ENCODE results near the gene HDAC2.
A peak's percentile ranks its signal among the peaks of the same experiment; 100 is the strongest.

HDAC2 gene

DNA sequence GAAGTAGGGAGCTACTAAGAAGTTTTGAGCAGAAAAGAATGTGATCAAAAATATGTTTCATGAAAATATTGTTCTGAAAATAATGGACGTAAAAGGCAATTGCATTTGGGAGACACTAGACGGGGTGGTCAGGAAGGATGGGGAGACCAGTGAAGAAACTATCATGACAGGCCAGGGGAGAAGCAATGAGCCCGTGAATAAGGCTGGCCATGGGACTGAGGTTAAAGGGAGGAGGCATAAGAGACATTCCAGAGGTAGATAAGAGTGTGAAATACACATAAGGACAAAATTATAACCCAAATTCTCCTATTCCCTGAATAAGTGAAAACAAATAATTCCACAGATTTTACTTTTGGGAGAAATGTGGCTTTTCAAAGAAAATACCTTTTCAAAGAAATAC, 62.1 kb downstream of the HDAC2 start:
- TF ChIP-seq, protein P1, sequence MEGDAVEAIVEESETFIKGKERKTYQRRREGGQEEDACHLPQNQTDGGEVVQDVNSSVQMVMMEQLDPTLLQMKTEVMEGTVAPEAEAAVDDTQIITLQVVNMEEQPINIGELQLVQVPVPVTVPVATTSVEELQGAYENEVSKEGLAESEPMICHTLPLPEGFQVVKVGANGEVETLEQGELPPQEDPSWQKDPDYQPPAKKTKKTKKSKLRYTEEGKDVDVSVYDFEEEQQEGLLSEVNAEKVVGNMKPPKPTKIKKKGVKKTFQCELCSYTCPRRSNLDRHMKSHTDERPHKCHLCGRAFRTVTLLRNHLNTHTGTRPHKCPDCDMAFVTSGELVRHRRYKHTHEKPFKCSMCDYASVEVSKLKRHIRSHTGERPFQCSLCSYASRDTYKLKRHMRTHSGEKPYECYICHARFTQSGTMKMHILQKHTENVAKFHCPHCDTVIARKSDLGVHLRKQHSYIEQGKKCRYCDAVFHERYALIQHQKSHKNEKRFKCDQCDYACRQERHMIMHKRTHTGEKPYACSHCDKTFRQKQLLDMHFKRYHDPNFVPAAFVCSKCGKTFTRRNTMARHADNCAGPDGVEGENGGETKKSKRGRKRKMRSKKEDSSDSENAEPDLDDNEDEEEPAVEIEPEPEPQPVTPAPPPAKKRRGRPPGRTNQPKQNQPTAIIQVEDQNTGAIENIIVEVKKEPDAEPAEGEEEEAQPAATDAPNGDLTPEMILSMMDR (IDR thresholded peaks at IDR 0.05; ENCODE audit: low read depth, low read length, missing control alignments): no peak
- Histone ChIP-seq H3K27ac (no peak overlapping the region), H3K36me3 (replicated peaks) (no peaks in the 10 kb centered on the region), H3K27me3 (replicated peaks) (no peaks in the 10 kb centered on the region), H3K4me3 (ENCODE audit: low read depth, low read length) (no peak overlapping the region)
- peak; percentile 16 for DNase-seq
- in situ Hi-C loops (cut with HindIII; ENCODE audit: low pct_ligation_motif_present, low sequenced_read_pairs): no loop called here

DNA sequence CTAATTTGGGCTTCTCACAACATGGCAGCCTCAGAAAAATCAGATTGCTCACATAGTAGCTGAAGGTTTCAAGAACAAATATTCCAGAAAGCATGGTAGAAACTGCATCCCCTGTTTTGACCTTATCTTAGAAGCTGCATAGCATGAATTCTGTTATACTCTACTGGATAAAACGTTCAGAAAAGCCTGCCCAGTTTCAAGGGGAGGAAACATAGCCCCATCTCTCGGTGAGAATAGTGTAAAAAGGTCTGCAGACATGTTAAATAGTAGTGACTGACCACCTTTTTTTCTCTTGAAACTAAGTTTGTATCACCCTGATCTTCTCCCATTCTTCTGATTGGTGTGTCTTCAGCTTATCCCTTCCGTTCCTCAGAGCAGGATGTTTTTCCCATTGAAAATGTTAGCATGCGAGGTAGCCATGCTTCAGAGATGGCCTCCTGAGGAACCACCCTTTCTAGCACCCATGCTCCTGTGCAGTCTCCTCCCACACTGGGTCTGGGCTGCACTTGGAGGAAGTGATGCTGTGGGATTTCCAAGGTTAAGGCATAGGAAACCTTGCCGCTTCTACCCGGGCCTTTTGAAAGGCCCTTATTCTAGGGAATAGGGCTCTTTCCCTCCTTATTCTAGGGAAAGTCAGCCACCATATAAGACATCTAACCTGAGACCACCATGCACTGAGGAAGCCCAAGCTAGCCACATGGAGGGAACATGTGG, 63.7 kb downstream of the HDAC2 start:
- Histone ChIP-seq H3K4me3 (ENCODE audit: low read depth, low read length) (no peak overlapping the region), H3K27ac (no peak overlapping the region), H3K36me3 (replicated peaks) (no peaks in the 10 kb centered on the region), H3K27me3 (replicated peaks) (no peaks in the 10 kb centered on the region)
- TF ChIP-seq, protein P1 (IDR thresholded peaks at IDR 0.05; ENCODE audit: low read depth, low read length, missing control alignments): no peak
- in situ Hi-C loops (cut with HindIII; ENCODE audit: low pct_ligation_motif_present, low sequenced_read_pairs): no loop called here
- peak; percentile 28 for DNase-seq

DNA sequence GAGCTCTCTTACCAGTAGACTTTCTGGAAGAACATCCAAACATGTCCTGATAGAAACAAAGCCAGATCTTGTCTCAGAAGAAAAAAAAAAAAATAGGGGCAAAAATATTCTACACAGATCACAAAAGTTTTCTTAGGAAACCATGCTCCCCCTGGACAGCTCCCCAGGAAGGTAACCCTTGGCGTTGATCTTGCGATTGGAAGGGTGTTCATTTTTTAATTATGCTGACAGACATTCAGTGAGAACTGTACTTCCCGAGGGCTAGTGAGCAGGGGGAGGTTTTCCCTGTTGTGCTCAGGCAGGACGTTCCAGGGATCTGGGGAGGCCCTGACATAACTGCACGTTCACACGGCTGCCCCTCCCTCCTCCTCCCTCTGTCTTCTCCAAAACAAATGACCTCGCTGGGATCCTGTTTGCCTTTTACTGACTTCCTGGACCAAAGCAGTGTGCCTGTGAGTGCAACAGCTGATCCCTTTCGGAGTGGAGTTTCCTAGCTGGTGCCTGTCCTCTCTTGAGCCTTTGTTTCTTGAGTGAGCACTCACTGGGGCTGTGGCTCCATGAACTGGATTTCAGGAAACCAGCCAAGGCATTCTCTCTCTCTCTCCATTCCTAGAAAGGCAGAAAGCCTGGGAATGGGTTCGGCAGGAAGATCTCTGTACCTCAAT, 67.2 kb downstream of the HDAC2 start:
- no peak for DNase-seq
- Histone ChIP-seq H3K27me3 (replicated peaks) (no peaks in the 10 kb centered on the region), H3K36me3 (replicated peaks) (no peaks in the 10 kb centered on the region), H3K27ac (no peak overlapping the region), H3K4me3 (ENCODE audit: low read depth, low read length) (no peak overlapping the region)
- TF ChIP-seq, protein P1 (IDR thresholded peaks at IDR 0.05; ENCODE audit: low read depth, low read length, missing control alignments): no peak
- in situ Hi-C loops (cut with HindIII; ENCODE audit: low pct_ligation_motif_present, low sequenced_read_pairs): no loop called here

DNA sequence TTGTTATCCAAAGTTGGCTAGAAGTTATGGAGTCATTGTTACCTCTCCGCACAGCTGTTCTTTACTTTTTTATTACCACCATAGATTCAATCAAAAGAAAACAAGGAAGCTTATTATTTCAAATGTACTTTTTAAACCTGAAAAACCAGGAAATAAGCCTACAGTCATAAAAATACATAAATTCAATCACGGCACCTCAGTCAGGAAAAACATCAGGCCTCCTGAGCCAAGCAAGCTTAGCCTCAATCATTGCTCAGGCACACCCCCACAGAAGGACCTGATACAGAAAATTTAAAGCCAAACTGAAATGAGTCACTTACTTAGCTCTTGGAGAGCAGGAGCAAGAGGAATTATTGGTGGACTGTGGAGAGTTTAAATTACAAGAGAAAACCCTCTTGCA, 69.5 kb downstream of the HDAC2 start:
- in situ Hi-C loops (cut with HindIII; ENCODE audit: low pct_ligation_motif_present, low sequenced_read_pairs): no loop called here
- Histone ChIP-seq H3K36me3 (replicated peaks) (no peaks in the 10 kb centered on the region), H3K27me3 (replicated peaks) (no peaks in the 10 kb centered on the region), H3K27ac (no peak overlapping the region), H3K4me3 (ENCODE audit: low read depth, low read length) (no peak overlapping the region)
- DNase-seq: peak; percentile 25
- TF ChIP-seq, protein P1 (IDR thresholded peaks at IDR 0.05; ENCODE audit: low read depth, low read length, missing control alignments): no peak

DNA sequence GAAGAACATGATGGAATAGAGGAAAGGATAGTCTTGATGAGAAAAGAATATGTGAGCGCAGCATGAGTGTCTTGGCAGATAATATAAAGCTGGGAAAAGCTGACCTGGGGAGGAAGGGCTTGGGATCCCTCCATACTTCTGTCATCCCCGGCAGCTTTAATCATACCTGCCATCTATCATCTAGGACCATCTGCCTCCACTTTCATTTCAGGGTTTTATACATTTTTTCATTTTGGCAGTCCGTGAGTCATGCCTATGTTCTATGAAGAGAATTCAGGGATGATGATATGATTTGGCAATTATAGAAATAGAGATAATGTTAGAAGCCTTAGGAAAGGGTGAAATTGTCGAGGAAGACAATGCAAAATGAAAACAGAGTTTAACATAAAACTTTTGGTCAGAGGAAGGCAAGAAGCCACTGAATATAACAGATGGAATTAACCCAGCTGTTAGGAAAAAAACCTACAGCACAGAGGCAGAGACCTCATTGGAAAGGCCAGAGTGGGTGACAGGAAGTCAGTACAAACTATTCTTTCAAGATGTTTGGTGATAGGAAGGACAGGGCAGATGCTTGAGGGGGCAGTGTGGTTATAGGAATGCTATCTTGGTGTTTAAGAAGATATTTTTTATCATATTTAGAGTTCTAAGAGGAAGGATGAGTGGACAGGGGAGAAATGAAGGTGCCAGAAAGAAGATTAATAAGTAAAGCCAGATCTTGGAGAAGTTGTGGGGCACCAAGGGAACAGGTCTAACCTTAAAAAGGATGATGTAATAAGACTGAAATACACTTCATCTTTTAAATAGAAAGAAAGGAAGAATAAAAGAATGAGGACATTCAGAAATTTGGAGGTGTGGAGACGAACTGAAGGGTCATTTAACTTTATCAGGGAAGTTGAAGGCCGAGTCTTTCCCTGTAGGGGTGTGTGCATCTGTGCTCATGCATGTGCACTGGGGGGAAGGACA, 76.0 kb downstream of the HDAC2 start:
- Histone ChIP-seq H3K36me3 (replicated peaks) (no peaks in the 10 kb centered on the region), H3K4me3 (ENCODE audit: low read depth, low read length) (no peak overlapping the region), H3K27me3 (replicated peaks) (no peaks in the 10 kb centered on the region), H3K27ac (no peak overlapping the region)
- TF ChIP-seq, protein P1 (IDR thresholded peaks at IDR 0.05; ENCODE audit: low read depth, low read length, missing control alignments): no peak
- in situ Hi-C loops (cut with HindIII; ENCODE audit: low pct_ligation_motif_present, low sequenced_read_pairs): loop anchor here (25.0 kb wide), 1 partner anchor 1108 kb away; no protein-coding TSS in a partner anchor
- no peak for DNase-seq
